Measurements from ENCODE around the gene IL16.

GRCh38 chr15:81196576-81197254 lies at the start of gene IL16:
- no peak for TF ChIP-seq CTCF (IDR thresholded peaks at IDR 0.05; ENCODE audit: low read length)
- no peak for TF ChIP-seq EZH2 (optimal IDR thresholded peaks at IDR 0.05; ENCODE audit: low read depth, low read length)
